C4-2B (cell line): ENCODE results near the gene LUM.

Experiments
- CTCF ChIP-seq: fragments of 450-650 bp; conservative IDR thresholded peaks from 2 replicates; pipeline ENCODE4 v1.5.1; 2017; ENCODE audit warnings: mild to moderate bottlenecking
- ZFX ChIP-seq: fragments of 450-650 bp; IDR thresholded peaks from 2 replicates; pipeline ENCODE4 v1.6.1; 2017

- TF ChIP-seq CTCF: no peak
- no peak for TF ChIP-seq ZFX
Observed at GRCh38 chr12:91119089-91119488, 7.8 kb upstream of the LUM start.
